DMS153 treated with DMSO at 0.1 percent for 48 hours (cell line): Measurements from ENCODE around the gene NPPC.
"Not testable (repeated sequence)": the region's sequence is repeated elsewhere in the genome, so short reads cannot be mapped to it uniquely, and the experiment has no call there.

ENCODE experiments used
- DNase-seq: peaks from one replicate; lab custom pipeline; 2025; ENCODE audit not compliant: unreplicated experiment; lab: John Stamatoyannopoulos, UW

Gene NPPC

DNA sequence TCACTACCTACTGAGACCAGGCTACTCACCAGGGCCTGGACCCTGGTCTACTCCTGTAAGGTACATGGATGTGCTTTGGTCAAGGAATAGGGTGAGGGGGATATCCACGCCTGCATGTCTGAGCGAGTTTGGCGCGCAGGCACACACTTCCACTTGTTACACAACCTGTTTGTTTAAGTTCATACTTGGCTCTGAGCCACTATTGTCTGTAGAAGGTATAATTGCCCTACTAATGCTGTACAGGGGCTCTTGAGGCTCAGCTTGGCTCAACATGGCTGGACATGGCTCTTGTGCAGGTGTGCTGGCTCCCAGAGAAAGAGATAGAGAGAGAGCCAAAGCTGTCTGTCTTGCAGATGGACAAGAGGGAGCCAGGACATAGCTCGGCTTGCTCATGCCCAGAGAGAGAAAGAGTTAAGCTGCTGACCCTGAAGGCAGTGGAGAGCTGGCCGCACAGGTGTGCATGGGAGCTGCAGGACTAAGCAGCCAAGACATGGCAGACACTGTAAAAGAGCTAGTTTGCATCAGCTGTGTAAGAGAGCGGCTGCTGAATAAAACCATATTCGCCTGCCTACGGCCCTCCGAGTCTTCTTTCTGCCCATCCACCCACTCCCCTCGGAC lies 35.2 kb downstream of the NPPC start:
- DNase-seq: peak; percentile 14

DNA sequence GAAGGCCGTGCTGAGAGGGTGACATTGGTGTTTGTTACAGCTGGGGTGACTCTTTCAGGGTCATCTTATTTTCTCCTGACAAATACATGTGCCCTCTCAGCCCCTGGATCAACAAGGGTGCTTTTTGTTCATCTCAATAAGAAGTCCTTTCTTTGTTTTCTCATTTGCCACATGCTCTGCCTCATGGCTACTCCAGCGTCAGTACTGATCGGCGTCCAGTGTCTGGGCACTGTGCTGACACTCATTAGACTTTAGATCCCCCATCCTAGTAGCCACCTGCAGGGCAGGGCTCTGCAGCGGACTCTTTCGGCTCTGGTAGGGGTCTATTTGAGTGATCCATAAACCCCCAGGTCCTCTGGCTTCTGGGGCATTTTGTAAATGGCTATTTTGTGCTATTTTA lies 38.4 kb downstream of the NPPC start:
- no peak for DNase-seq

DNA sequence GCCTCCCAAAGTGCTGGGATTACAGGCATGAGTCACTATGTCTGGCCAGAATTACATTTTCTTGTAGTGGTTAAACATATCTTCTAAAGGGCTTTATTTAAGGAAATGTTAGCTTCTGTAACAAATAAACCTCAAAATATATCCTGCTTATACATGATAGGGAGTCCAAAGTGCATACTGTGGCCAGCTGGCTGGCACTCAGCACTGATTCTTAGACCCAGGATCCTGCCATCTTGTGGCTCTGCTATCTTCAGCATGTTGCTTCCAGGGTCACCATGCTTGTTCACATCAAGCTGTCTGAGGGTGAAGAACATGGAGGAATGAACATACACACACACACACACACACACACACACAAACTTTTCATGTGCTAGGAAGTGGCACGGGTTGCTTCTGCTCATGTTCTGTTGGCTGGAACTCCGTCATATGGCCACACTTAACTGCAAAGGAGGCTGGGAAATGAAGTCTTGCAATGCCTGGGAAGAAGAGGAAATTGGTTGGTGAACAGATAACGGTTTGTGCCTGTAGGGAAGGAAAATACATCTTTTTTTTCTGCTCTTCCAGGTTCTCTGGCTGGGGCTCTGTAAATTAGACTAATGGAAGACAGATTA lies 40.0 kb downstream of the NPPC start:
- no peak for DNase-seq

DNA sequence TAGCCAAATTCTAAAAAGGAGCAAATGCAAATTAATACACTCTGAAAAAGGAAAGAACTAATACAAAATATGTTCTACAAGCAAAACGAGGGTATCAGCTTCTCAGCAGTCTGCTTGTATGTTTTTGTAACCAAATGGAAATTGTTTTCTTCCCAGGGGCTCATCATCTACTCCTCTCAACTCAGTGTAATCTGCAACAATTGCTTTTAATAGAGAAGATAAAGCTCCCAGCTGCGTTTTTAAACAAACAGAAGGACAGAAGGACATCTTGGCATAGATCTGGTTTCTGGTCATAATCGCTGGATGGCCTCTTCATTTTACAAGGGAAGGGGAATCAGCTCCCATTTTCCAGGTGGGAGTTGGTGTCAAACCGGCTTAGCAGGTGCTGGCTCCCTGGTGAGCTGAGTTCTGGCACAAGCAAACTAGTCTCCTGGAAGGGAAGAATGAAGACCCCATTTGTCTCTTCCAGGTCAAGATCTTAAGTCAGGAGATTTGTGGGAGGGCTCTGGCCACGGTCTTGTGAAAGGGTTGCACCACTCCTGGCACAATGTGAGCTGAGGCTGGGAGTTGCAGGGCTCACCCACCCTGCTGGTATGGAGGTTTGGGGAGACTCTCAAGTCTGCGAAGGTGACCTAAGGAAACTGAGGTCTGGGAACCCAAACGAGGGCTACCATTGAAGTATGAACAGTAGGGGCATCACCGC lies 41.6 kb downstream of the NPPC start:
- peak; percentile 44 for DNase-seq

DNA sequence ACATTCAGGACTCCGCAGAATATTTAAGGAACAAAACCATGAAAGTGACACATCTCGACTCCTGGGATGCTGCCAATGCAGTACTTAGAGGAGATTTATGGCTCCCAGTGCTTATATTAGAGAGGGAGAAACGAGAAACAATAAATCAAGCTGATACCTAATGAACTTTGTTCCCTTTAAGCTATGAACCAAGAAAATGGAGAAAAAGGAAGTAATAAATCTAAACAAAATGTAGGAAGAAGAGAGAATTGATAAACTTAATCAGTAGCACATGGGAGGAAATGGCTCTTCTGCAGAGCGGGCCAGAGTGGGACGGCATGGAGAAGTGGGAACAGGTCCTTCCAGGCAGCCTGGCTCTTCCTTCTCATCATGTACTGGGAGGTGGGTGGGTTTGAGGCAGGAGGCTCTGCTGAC lies 42.7 kb downstream of the NPPC start:
- DNase-seq: peak; percentile 14

DNA sequence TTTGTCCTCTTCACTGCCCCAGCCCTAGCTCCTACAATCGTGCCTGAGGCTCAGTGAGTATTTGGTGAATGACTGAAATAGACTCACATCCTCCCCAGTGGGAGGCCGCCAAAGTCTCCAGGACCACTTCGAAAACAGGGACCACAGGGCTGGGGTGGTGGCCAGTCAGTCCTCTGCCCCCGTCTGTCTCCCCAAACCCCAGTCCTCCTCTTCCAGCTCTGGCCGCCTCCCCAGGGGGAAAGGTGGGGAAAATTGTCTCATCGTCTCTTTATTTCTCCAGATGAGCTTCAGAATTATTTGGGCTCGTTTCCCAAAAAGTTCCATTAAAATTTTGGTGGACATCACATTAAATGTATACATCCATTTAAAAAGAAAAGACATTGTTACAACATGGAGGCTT lies 43.5 kb downstream of the NPPC start:
- no peak for DNase-seq

DNA sequence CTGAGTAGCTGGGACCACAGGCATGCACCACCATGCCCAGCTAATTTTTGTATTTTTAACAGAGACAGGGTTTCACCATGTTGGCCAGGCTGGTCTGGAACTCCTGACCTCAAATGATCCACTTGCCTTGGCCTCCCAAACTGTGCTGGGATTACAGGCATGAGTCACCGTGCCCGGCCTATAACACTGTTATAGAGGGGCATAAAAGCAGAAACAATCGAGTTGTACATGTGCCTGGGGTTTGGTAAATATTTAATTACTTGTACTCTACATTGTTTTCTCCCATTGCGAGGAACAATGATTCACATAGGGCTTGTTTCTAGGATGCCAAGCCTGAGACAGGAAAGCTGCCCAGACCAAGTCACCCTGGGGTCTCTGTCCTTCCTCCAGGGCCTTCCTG lies 45.8 kb downstream of the NPPC start:
- DNase-seq: not testable (repeated sequence)

DNA sequence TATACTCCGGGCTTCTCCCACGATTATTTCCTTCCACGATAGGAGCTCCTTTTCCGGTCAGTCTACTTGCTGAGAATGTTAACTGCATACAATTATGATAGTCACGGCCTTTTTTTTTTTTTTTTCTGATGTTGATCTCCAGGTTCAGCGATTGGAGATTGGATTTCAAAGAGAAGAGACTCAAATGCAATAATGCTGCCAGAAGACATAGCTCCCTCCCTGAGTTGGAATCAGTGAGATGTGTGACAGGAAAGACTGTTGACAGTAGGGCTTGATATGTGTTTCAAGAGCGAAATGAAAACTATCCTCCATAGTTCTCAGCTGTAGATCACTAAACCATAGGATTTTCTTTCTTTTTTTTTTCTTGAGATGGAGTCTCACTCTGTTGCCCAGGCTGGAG lies 47.0 kb downstream of the NPPC start:
- DNase-seq: no peak

DNA sequence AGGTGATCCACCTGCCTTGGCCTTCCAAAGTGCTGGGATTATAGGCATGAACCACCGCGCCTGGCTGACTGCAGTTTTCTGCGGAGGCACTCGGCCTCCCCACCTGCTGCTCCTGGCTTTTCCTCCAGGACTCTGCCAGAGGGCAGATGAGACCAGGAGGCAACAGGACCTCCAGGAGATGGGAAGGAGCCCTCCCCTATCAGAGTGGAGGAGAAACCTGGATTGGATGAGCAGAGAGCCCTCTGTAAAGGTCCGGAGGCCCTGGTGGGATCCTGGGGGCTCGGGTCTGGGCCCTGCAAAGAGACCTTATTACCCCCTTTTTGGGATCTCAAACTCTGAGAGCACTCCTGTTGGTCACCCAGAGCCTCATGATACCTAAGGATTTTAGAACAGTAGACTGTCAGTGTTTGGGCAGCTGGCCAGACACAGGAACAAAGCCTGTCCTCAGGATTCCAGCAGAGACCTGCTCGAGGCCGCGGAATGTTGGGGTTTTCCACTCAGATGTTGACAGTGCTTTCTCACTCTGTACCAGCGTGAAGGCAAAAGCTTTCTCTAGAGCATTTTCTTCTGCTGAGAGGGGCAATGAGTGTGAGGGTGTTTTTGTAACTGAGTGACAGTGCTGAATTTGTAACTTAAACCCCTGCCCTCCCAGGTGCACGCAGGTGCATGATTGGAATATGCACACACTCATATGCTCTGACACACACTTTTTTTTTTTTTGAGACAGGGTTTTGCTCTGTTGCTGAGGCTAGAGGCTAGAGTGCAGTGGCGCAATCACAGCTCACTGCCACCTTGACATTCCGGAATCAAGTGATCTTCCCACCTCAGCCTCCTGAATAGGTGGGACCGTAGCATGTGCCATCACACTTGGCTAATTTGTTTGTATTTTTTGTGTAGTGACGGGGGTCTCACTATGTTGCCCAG lies 48.4 kb downstream of the NPPC start:
- DNase-seq: no peak

DNA sequence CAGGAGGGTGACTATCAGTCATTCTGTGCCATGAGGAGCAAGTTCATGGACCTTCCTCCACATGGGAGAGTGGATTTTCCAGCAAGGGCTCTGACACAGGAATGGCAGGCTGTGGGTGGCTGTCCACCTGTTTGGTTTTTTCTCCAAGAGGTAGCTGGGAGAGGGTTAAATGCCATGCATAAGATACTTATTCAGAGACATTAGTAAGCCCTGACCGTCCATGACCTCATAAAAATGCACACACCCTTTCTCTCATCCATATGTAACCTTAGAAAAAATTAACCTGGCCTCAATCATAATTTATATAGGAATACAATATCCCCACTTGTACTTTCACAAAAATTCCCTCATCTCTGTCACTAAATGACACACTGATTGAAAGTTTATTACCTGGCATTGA lies 51.3 kb downstream of the NPPC start:
- DNase-seq: no peak
